ENCODE data around the gene IGSF8. TPM values are rescaled to one million over a fixed set of nuclear protein-coding genes. Genes with fewer than 3 reads are reported as not detected.

The IGSF8 gene
- total RNA-seq, 1 experiment from 2014 or later, result 101 TPM

DNA sequence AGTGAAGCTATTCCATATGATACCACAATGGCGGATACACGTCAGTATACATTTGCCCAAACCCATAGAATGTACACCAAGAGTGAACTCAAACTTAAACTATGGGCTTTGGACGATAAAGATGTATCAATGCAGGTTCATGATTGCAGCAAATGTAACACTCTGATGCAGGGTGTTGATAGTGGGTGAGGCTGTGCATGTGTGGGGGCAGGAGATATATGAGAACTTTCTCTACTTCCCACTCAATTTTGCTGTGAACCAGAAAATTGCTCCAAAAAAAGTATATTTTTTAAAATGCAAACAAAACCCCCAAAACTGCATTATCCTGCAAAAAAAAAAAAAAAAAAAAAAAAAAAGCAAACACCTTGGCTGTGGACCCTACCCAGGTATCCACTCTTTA is 20.5 kb upstream of the IGSF8 start:
- peaks cover 47% of the 10 kb centered on the region for H3K4me1 Mint-ChIP-seq
- H3K4me3 Mint-ChIP-seq, result no peak overlapping the region
- H3K9me3 Mint-ChIP-seq, result no peaks in the 10 kb centered on the region
- no peaks in the 10 kb centered on the region for H3K27me3 Mint-ChIP-seq (ENCODE audit: low read depth)
- ChIA-PET CTCF (interaction anchor here (1.8 to 5.1 kb wide), 7 partner anchors 14 to 173 kb away, joined by 7 to 83 read pairs (median 12); partner anchors contain the start of gene IGSF8), POLR2A (no interaction called here)
- no peak for DNase-seq (ENCODE audit: low spot score)
- H3K27ac Mint-ChIP-seq, result no peak overlapping the region
- peaks cover 8% of the 10 kb centered on the region for H3K36me3 Mint-ChIP-seq
- ATAC-seq, result no peak
- TF ChIP-seq FOXK1 (CRISPR knock-in tag; IDR thresholded peaks at IDR 0.05), result no peak
- no peak for TF ChIP-seq CREB1 (CRISPR knock-in tag; IDR thresholded peaks at IDR 0.05)
- TF ChIP-seq, protein P1, sequence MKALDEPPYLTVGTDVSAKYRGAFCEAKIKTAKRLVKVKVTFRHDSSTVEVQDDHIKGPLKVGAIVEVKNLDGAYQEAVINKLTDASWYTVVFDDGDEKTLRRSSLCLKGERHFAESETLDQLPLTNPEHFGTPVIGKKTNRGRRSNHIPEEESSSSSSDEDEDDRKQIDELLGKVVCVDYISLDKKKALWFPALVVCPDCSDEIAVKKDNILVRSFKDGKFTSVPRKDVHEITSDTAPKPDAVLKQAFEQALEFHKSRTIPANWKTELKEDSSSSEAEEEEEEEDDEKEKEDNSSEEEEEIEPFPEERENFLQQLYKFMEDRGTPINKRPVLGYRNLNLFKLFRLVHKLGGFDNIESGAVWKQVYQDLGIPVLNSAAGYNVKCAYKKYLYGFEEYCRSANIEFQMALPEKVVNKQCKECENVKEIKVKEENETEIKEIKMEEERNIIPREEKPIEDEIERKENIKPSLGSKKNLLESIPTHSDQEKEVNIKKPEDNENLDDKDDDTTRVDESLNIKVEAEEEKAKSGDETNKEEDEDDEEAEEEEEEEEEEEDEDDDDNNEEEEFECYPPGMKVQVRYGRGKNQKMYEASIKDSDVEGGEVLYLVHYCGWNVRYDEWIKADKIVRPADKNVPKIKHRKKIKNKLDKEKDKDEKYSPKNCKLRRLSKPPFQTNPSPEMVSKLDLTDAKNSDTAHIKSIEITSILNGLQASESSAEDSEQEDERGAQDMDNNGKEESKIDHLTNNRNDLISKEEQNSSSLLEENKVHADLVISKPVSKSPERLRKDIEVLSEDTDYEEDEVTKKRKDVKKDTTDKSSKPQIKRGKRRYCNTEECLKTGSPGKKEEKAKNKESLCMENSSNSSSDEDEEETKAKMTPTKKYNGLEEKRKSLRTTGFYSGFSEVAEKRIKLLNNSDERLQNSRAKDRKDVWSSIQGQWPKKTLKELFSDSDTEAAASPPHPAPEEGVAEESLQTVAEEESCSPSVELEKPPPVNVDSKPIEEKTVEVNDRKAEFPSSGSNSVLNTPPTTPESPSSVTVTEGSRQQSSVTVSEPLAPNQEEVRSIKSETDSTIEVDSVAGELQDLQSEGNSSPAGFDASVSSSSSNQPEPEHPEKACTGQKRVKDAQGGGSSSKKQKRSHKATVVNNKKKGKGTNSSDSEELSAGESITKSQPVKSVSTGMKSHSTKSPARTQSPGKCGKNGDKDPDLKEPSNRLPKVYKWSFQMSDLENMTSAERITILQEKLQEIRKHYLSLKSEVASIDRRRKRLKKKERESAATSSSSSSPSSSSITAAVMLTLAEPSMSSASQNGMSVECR (CRISPR knock-in tag; IDR thresholded peaks at IDR 0.05; ENCODE audit: borderline replicate concordance), result no peak
- TF ChIP-seq RELA (CRISPR knock-in tag; IDR thresholded peaks at IDR 0.05; ENCODE audit: borderline replicate concordance), result no peak
- TF ChIP-seq ZNF512 (CRISPR knock-in tag; IDR thresholded peaks at IDR 0.05; ENCODE audit: borderline replicate concordance), result no peak
- no peak for TF ChIP-seq MAX (CRISPR knock-in tag; IDR thresholded peaks at IDR 0.05)
- no peak for TF ChIP-seq E2F1 (CRISPR knock-in tag; IDR thresholded peaks at IDR 0.05)
- TF ChIP-seq CREM (CRISPR knock-in tag; IDR thresholded peaks at IDR 0.05), result no peak
- TF ChIP-seq NFATC4 (CRISPR knock-in tag; IDR thresholded peaks at IDR 0.05), result no peak
- TF ChIP-seq NR3C1 (CRISPR knock-in tag; conservative IDR thresholded peaks at IDR 0.05; ENCODE audit: low read depth), result no peak
- TF ChIP-seq, protein P2, sequence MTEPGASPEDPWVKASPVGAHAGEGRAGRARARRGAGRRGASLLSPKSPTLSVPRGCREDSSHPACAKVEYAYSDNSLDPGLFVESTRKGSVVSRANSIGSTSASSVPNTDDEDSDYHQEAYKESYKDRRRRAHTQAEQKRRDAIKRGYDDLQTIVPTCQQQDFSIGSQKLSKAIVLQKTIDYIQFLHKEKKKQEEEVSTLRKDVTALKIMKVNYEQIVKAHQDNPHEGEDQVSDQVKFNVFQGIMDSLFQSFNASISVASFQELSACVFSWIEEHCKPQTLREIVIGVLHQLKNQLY (CRISPR knock-in tag; IDR thresholded peaks at IDR 0.05), result no peak
- TF ChIP-seq ERG (CRISPR knock-in tag; IDR thresholded peaks at IDR 0.05), result no peak
- TF ChIP-seq ESRRA (CRISPR knock-in tag; IDR thresholded peaks at IDR 0.05; ENCODE audit: borderline replicate concordance), result no peak
- no peak for TF ChIP-seq JAZF1 (CRISPR knock-in tag; IDR thresholded peaks at IDR 0.05)
- TF ChIP-seq, protein P3, sequence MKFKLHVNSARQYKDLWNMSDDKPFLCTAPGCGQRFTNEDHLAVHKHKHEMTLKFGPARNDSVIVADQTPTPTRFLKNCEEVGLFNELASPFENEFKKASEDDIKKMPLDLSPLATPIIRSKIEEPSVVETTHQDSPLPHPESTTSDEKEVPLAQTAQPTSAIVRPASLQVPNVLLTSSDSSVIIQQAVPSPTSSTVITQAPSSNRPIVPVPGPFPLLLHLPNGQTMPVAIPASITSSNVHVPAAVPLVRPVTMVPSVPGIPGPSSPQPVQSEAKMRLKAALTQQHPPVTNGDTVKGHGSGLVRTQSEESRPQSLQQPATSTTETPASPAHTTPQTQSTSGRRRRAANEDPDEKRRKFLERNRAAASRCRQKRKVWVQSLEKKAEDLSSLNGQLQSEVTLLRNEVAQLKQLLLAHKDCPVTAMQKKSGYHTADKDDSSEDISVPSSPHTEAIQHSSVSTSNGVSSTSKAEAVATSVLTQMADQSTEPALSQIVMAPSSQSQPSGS (CRISPR knock-in tag; IDR thresholded peaks at IDR 0.05; ENCODE audit: borderline replicate concordance, low read depth), result no peak

All from WTC11 (cell line).